Activated CD8-positive, alpha-beta T cell treated with anti-CD3 and anti-CD28 coated beads for 36 hours (primary cell): ENCODE data around the gene AUTS2. TPM values are rescaled to one million over a fixed set of nuclear protein-coding genes. Genes with fewer than 3 reads are reported as not detected.

Source experiments
- ATAC-seq: fragments of 200-7000 bp; cut with Tn5 transposase; one replicate; pipeline ENCODE4 v1.10.0; 2021; ENCODE audit warnings: mild to moderate bottlenecking, moderate library complexity
- CTCF ChIA-PET: fragments of 350-600 bp; sonication (Branson Sonifier 250); formaldehyde crosslinking; loops from one replicate; lab custom pipeline; 2021; ENCODE audit warnings: antibody characterized with exemption; lab: Charles Lee
- POLR2A ChIA-PET: fragments of 350-600 bp; sonication (Branson Sonifier 250); formaldehyde crosslinking; loops from one replicate; lab custom pipeline; 2021; ENCODE audit warnings: antibody characterized with exemption; lab: Charles Lee
- DNase-seq: peaks from one replicate; pipeline ENCODE4 v3.0.0-alpha.2; 2020
- H3K27ac Mint-ChIP-seq: one replicate; pipeline ENCODE4 v1.8.0; 2021; ENCODE audit warnings: mild to moderate bottlenecking, mixed read lengths
- H3K27me3 Mint-ChIP-seq: one replicate; pipeline ENCODE4 v1.8.0; 2021; ENCODE audit warnings: mixed read lengths
- H3K36me3 Mint-ChIP-seq: one replicate; pipeline ENCODE4 v1.8.0; 2021; ENCODE audit warnings: low read depth, mixed read lengths
- H3K4me1 Mint-ChIP-seq: one replicate; pipeline ENCODE4 v1.8.0; 2021; ENCODE audit warnings: low read depth, mixed read lengths
- H3K4me3 Mint-ChIP-seq: one replicate; pipeline ENCODE4 v1.8.0; 2021; ENCODE audit warnings: mild to moderate bottlenecking, moderate library complexity, mixed read lengths
- H3K9me3 Mint-ChIP-seq: one replicate; pipeline ENCODE4 v1.8.0; 2021; ENCODE audit warnings: mixed read lengths
- intact Hi-C: fragments of 100-400 bp; cut with micrococcal nuclease; formaldehyde crosslinking; loops from one replicate; pipeline ENCODE4 v1.10.0; 2022
- total RNA-seq, 2 experiments: library from RNA; stranded (reverse); gene quantifications; one replicate each; pipeline ENCODE4 v1.2.3, GENCODE V29; 2021
- TF ChIP-seq, protein P1 (sequence below): fragments of 200-600 bp; IDR thresholded peaks from one replicate; pipeline ENCODE4 v1.8.0; 2022; ENCODE audit warnings: antibody characterized with exemption, mild to moderate bottlenecking

The AUTS2 gene
- total RNA-seq, 2 experiments from 2014 or later = 3.1 to 3.3 TPM

DNA sequence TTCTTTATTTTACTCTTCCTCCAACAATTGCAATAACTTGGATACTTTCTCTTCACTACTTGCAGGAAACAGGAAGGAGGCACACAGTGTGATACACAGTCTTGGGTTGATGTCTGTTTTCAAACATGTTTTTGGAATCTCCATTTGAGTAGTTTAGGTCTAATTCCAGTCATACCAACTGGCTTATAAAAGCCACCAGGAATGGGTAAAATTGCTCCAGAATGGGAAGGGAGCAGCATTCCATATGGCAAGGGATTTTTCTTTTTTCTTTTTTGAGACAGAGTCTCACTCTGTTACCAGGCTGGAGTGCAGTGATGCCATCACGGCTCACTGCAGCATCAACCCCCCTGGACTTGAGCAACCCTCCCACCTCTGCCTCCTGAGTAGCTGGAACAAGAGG, 988.5 kb downstream of the AUTS2 start:
- CTCF ChIA-PET = no interaction called here

DNA sequence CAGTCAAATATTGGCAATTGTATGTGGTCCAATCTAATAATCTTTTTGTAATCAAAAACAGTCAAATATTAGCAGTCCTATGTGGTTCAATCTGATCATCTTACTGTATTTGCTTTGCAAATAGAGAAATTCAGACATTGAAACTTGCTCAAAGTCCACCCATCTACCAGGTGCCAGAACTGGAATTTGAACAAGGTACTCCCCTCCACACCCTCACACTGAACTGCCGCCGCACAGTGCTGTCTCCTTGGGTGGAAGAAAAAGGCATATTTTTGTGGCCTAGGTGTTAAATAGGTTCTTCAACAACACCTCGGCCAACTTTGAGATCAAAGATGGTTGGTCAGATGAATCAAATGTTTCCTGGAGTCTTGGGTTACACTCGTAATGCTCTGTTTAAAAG, 989.5 kb downstream of the AUTS2 start:
- CTCF ChIA-PET = no interaction called here
- TF ChIP-seq, protein P1, sequence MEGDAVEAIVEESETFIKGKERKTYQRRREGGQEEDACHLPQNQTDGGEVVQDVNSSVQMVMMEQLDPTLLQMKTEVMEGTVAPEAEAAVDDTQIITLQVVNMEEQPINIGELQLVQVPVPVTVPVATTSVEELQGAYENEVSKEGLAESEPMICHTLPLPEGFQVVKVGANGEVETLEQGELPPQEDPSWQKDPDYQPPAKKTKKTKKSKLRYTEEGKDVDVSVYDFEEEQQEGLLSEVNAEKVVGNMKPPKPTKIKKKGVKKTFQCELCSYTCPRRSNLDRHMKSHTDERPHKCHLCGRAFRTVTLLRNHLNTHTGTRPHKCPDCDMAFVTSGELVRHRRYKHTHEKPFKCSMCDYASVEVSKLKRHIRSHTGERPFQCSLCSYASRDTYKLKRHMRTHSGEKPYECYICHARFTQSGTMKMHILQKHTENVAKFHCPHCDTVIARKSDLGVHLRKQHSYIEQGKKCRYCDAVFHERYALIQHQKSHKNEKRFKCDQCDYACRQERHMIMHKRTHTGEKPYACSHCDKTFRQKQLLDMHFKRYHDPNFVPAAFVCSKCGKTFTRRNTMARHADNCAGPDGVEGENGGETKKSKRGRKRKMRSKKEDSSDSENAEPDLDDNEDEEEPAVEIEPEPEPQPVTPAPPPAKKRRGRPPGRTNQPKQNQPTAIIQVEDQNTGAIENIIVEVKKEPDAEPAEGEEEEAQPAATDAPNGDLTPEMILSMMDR = no peak
- Mint-ChIP-seq H3K4me3 (no peak overlapping the region), H3K27me3 (peaks cover 2% of the 10 kb centered on the region), H3K4me1 (no peaks in the 10 kb centered on the region), H3K27ac (no peak overlapping the region), H3K36me3 (no peaks in the 10 kb centered on the region), H3K9me3 (no peaks in the 10 kb centered on the region)
- DNase-seq = no peak
- intact Hi-C loops = no loop called here
- POLR2A ChIA-PET = no interaction called here
- ATAC-seq = no peak

More for the DNA sequence above, 988.5 kb downstream of the AUTS2 start:
- POLR2A ChIA-PET = no interaction called here
- no peak overlapping the region for H3K27ac Mint-ChIP-seq
- H3K9me3 Mint-ChIP-seq = no peaks in the 10 kb centered on the region
- intact Hi-C loops = no loop called here
- H3K4me3 Mint-ChIP-seq = no peak overlapping the region
- DNase-seq (no peak), ATAC-seq (no peak)
- TF ChIP-seq, protein P1 = no peak
- no peaks in the 10 kb centered on the region for H3K27me3 Mint-ChIP-seq
- no peaks in the 10 kb centered on the region for H3K36me3 Mint-ChIP-seq
- H3K4me1 Mint-ChIP-seq = no peaks in the 10 kb centered on the region

DNA sequence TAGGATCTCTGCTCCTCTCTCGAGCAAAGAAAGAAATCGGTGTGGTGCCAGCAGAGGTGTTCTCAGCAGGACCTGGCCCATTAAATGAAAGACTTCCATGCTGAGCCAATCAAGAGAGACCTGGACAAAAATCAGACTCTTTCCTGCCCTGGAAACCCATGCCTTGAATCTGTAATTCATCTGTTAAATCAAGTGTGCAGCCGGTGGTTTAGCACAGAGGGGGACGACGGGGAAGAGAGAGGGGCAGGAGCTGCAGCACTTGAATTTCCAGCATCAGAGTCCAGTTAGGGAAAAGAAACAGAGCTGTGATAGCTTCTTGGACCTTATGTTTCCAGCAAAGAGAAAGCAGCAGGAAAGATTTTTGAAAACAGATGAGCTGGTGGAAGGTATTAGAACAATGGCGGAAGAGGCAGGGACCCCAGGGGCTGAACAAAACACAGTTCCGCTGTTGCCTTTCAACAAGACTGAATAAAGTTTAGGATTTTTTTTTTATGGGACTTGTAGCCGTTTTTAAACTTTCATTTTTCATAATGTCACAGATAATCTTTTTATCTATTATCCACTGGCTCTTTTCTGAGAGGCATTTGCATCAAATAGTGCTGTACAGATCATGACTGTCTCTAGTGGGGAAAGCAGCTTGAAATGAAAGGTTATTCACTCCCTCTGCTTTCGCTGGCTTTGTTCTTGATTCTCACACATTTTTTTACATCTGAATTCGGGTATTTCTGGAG, 990.1 kb downstream of the AUTS2 start:
- DNase-seq (no peak), ATAC-seq (no peak)
- Mint-ChIP-seq H3K27ac (no peak overlapping the region), H3K27me3 (peaks cover 2% of the 10 kb centered on the region), H3K4me3 (no peak overlapping the region), H3K9me3 (no peaks in the 10 kb centered on the region), H3K36me3 (no peaks in the 10 kb centered on the region), H3K4me1 (no peaks in the 10 kb centered on the region)
- TF ChIP-seq, protein P1 = no peak
- intact Hi-C loops = no loop called here
- POLR2A ChIA-PET = no interaction called here
- CTCF ChIA-PET = no interaction called here

DNA sequence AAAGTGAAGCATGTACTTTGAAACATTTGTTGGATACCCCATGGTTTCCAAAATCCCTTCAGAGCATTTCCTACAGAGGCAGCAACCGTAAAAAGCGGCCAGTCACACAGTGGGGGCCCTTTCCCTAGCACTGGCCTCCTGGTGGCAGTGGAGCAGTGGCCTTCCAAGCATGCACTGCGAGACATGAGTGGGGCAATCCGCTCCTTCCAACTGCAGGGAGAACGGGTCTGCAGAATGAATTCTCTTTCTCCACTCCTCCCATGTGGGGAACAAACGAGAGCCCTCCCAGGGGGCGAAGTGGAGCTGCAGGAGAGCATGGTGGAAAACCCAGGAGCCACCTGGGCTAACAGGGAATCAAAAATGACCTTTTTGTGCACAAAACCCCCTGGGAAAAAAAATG, 990.7 kb downstream of the AUTS2 start:
- DNase-seq (no peak), ATAC-seq (no peak)
- H3K27me3 Mint-ChIP-seq = peaks cover 2% of the 10 kb centered on the region
- no peak overlapping the region for H3K4me3 Mint-ChIP-seq
- no peaks in the 10 kb centered on the region for H3K36me3 Mint-ChIP-seq
- intact Hi-C loops = no loop called here
- ChIA-PET CTCF (interaction anchor here (1.4 kb wide), 1 partner anchor 110 kb away, joined by 6 read pairs; no protein-coding TSS in a partner anchor), POLR2A (no interaction called here)
- TF ChIP-seq, protein P1 = no peak
- no peaks in the 10 kb centered on the region for H3K4me1 Mint-ChIP-seq
- no peak overlapping the region for H3K27ac Mint-ChIP-seq
- H3K9me3 Mint-ChIP-seq = no peaks in the 10 kb centered on the region

DNA sequence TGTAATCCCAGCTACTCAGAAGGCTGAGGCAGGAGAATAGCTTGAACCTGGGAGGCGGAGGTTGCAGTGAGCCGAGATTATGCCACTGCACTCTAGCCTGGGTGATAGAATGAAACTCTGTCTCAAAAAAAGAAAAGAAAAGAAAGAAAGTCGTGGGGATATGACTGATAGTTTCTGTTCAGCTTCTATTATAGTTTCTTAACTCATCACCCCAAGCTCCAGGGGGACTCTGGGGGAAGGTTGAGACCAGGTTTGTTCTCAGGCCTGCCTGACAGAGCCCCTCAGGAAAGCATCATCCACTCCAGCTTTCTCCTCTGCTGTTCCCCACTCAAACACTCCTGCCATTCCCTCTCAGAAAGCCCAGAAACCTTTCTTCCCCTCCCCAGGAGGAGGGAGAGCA, 991.3 kb downstream of the AUTS2 start:
- intact Hi-C loops = no loop called here
- POLR2A ChIA-PET = no interaction called here
- no peaks in the 10 kb centered on the region for H3K4me1 Mint-ChIP-seq

More for the DNA sequence above, 991.3 kb downstream of the AUTS2 start:
- DNase-seq = no peak
- peaks cover 5% of the 10 kb centered on the region for H3K27me3 Mint-ChIP-seq
- TF ChIP-seq, protein P1 = no peak
- CTCF ChIA-PET = interaction anchor here (1.4 kb wide), 1 partner anchor 109 kb away, joined by 6 read pairs; no protein-coding TSS in a partner anchor
- no peaks in the 10 kb centered on the region for H3K9me3 Mint-ChIP-seq
- no peak overlapping the region for H3K4me3 Mint-ChIP-seq
- ATAC-seq = no peak
- no peak overlapping the region for H3K27ac Mint-ChIP-seq
- H3K36me3 Mint-ChIP-seq = no peaks in the 10 kb centered on the region
